ENCODE measurements around the gene ZNF561. TPM values are rescaled to one million over a fixed set of nuclear protein-coding genes. Genes with fewer than 3 reads are reported as not detected.

Gene ZNF561
- total and polyA plus RNA-seq, 9 of the 15 experiments (the other 6 are each of a cell fraction or from before 2014, with no cell fraction given), result 13.9 to 34.9 (median 23.6) TPM

DNA sequence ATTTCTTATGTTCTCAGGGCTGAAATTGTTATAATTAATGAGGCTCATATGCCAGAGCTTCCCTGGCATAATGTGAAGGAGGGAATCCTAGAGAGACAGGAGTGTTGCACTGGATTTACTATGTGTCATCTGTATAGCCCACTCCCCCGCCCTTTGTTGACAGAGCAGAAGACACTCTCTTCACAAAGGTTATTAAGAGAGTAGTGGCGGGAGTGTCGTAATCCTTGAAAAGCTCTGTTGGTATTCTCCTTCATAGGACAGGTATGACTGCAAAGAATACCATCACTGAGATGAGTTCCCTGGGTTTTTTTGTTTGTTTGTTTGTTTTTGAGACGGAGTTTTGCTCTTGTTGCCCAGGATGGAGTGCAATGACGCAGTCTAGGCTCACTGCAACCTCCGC is 50.8 kb downstream of the ZNF561 start:
- in situ Hi-C loops (cut with MboI), result no loop called here
- no TSS peak for BruUV-seq (replicated peaks)

More for the DNA sequence above, 50.8 kb downstream of the ZNF561 start:
- ATAC-seq (no peak), DNase-seq (ENCODE audit: extremely low read depth in 1 of 4, low spot score in 3 of 4) (no peak), FAIRE-seq (no peak)
- Histone ChIP-seq H3K27me3 (ENCODE audit: control insufficient read depth in 2 of 2, insufficient read depth in 2 of 2, low read length in 2 of 2) (no peaks in the 10 kb centered on the region), H3K9ac (ENCODE audit: insufficient read depth in 1 of 2, low read depth in 2 of 2, low read length in 2 of 2) (no peak overlapping the region), H3K4me3 (no peak overlapping the region), H3K36me3 (ENCODE audit: control insufficient read depth, insufficient read depth, low read length) (peaks cover 90% of the 10 kb centered on the region), H2AFZ (ENCODE audit: low read depth, low read length) (no peak overlapping the region), H3K4me2 (ENCODE audit: insufficient read depth, low read length) (no peak overlapping the region), H3K9me3 (replicated peaks; ENCODE audit: control insufficient read depth, insufficient read depth, low read depth, low read length) (peaks cover 72% of the 10 kb centered on the region), H4K20me1 (replicated peaks; ENCODE audit: control insufficient read depth, insufficient read depth, low read length) (no peaks in the 10 kb centered on the region), H3K9me1 (ENCODE audit: control insufficient read depth, insufficient read depth, low read length) (no peaks in the 10 kb centered on the region), H3K4me1 (replicated peaks in 1 of 2; ENCODE audit: control insufficient read depth in 2 of 2, insufficient read depth in 2 of 2, low read length in 2 of 2) (no peaks in the 10 kb centered on the region), H3K79me2 (ENCODE audit: control insufficient read depth, insufficient read depth, low read length) (peaks cover 94% of the 10 kb centered on the region), H3K27ac (ENCODE audit: extremely low read depth, low read depth, low read length) (no peak overlapping the region)
- TF ChIP-seq PHF21A (IDR thresholded peaks at IDR 0.05; ENCODE audit: borderline replicate concordance, low read depth), result no peak
- no peak for TF ChIP-seq SMAD3 (CRISPR knock-in tag; conservative IDR thresholded peaks at IDR 0.05)
- TF ChIP-seq EZH2 (IDR thresholded peaks at IDR 0.05; ENCODE audit: borderline replicate concordance, low read depth, low read length), result no peak
- no peak for TF ChIP-seq FOSL1 (tag; conservative IDR thresholded peaks at IDR 0.05)
- TF ChIP-seq HNRNPLL (IDR thresholded peaks at IDR 0.05; ENCODE audit: low read depth, low read length, poor library complexity, severe bottlenecking), result no peak
- TF ChIP-seq, protein P1, sequence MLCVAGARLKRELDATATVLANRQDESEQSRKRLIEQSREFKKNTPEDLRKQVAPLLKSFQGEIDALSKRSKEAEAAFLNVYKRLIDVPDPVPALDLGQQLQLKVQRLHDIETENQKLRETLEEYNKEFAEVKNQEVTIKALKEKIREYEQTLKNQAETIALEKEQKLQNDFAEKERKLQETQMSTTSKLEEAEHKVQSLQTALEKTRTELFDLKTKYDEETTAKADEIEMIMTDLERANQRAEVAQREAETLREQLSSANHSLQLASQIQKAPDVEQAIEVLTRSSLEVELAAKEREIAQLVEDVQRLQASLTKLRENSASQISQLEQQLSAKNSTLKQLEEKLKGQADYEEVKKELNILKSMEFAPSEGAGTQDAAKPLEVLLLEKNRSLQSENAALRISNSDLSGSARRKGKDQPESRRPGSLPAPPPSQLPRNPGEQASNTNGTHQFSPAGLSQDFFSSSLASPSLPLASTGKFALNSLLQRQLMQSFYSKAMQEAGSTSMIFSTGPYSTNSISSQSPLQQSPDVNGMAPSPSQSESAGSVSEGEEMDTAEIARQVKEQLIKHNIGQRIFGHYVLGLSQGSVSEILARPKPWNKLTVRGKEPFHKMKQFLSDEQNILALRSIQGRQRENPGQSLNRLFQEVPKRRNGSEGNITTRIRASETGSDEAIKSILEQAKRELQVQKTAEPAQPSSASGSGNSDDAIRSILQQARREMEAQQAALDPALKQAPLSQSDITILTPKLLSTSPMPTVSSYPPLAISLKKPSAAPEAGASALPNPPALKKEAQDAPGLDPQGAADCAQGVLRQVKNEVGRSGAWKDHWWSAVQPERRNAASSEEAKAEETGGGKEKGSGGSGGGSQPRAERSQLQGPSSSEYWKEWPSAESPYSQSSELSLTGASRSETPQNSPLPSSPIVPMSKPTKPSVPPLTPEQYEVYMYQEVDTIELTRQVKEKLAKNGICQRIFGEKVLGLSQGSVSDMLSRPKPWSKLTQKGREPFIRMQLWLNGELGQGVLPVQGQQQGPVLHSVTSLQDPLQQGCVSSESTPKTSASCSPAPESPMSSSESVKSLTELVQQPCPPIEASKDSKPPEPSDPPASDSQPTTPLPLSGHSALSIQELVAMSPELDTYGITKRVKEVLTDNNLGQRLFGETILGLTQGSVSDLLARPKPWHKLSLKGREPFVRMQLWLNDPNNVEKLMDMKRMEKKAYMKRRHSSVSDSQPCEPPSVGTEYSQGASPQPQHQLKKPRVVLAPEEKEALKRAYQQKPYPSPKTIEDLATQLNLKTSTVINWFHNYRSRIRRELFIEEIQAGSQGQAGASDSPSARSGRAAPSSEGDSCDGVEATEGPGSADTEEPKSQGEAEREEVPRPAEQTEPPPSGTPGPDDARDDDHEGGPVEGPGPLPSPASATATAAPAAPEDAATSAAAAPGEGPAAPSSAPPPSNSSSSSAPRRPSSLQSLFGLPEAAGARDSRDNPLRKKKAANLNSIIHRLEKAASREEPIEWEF (CRISPR knock-in tag; IDR thresholded peaks at IDR 0.05), result no peak
- no peak for TF ChIP-seq NFYB (IDR thresholded peaks at IDR 0.05; ENCODE audit: extremely low read depth, insufficient read length)
- TF ChIP-seq, protein P2, sequence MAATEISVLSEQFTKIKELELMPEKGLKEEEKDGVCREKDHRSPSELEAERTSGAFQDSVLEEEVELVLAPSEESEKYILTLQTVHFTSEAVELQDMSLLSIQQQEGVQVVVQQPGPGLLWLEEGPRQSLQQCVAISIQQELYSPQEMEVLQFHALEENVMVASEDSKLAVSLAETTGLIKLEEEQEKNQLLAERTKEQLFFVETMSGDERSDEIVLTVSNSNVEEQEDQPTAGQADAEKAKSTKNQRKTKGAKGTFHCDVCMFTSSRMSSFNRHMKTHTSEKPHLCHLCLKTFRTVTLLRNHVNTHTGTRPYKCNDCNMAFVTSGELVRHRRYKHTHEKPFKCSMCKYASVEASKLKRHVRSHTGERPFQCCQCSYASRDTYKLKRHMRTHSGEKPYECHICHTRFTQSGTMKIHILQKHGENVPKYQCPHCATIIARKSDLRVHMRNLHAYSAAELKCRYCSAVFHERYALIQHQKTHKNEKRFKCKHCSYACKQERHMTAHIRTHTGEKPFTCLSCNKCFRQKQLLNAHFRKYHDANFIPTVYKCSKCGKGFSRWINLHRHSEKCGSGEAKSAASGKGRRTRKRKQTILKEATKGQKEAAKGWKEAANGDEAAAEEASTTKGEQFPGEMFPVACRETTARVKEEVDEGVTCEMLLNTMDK (IDR thresholded peaks at IDR 0.05; ENCODE audit: borderline replicate concordance, insufficient read depth, low read depth, low read length, poor library complexity, severe bottlenecking), result no peak
- TF ChIP-seq ZC3H8 (IDR thresholded peaks at IDR 0.05), result no peak
- 91% methylated on average over 4 of the region's 6 CpGs for WGBS (ENCODE audit: insufficient coverage, low coverage, missing lambda C conversion rate)
- intact Hi-C loops (cut with micrococcal nuclease), result no loop called here
- POLR2A ChIA-PET, result interaction anchor here (0.6 kb wide), 1 partner anchor 28 kb away, joined by 3 read pairs; no protein-coding TSS in a partner anchor
- CTCF ChIA-PET (ENCODE audit: low intra/inter-chr PET ratio), result interaction anchor here (0.7 kb wide), 1 partner anchor 344 kb away, joined by 6 read pairs; no protein-coding TSS in a partner anchor

Measured in K562 (cell line).